HG03520 (cell line): Measurements from ENCODE around the gene PADI4.

Source experiments
- ATAC-seq: cut with Tn5 transposase; IDR thresholded peaks from one replicate; pipeline ENCODE4 v1.9.1; 2021; ENCODE audit warnings: mild to moderate bottlenecking, moderate library complexity; ENCODE audit not compliant: unreplicated experiment

The PADI4 gene

GRCh38 chr1:17307946-17308345 lies at the start of gene PADI4:
PADI4 (plus strand) TSS chr1:17308197; CDS start chr1:17308223, 26 bp downstream.
- ATAC-seq: no peak

GRCh38 chr1:17258758-17259130 lies 49.3 kb upstream of the PADI4 start:
- no peak for ATAC-seq

GRCh38 chr1:17259233-17259873 lies 48.6 kb upstream of the PADI4 start:
- no peak for ATAC-seq

GRCh38 chr1:17260264-17260663 lies 47.7 kb upstream of the PADI4 start:
- no peak for ATAC-seq

- ATAC-seq: no peak
Measured at GRCh38 chr1:17260738-17261137, 47.3 kb upstream of the PADI4 start.

GRCh38 chr1:17263936-17264335 lies 44.1 kb upstream of the PADI4 start:
- no peak for ATAC-seq

GRCh38 chr1:17264470-17264869 lies 43.5 kb upstream of the PADI4 start:
- ATAC-seq: no peak

- no peak for ATAC-seq
Measured at GRCh38 chr1:17265162-17265561, 42.8 kb upstream of the PADI4 start.

GRCh38 chr1:17265950-17266349 lies 42.0 kb upstream of the PADI4 start:
- no peak for ATAC-seq

GRCh38 chr1:17270891-17271765 lies 36.9 kb upstream of the PADI4 start:
- ATAC-seq: no peak

GRCh38 chr1:17272066-17272465 lies 35.9 kb upstream of the PADI4 start:
- no peak for ATAC-seq

- ATAC-seq: no peak
Measured at GRCh38 chr1:17272646-17273045, 35.4 kb upstream of the PADI4 start.

GRCh38 chr1:17273096-17273495 lies 34.9 kb upstream of the PADI4 start:
- ATAC-seq: no peak

GRCh38 chr1:17274186-17275170 lies 33.5 kb upstream of the PADI4 start:
- ATAC-seq: peak; percentile 63

- no peak for ATAC-seq
Measured at GRCh38 chr1:17276568-17276967, 31.4 kb upstream of the PADI4 start.

- no peak for ATAC-seq
Measured at GRCh38 chr1:17277511-17278159, 30.4 kb upstream of the PADI4 start.

- ATAC-seq: no peak
Measured at GRCh38 chr1:17278996-17279830, 28.8 kb upstream of the PADI4 start.

- ATAC-seq: no peak
Measured at GRCh38 chr1:17280436-17280835, 27.6 kb upstream of the PADI4 start.

GRCh38 chr1:17280894-17281293 lies 27.1 kb upstream of the PADI4 start:
- no peak for ATAC-seq

- no peak for ATAC-seq
Measured at GRCh38 chr1:17281775-17282181, 26.2 kb upstream of the PADI4 start.
